Chondrocyte (in vitro differentiated cells): Measurements from ENCODE around the gene CCDC93. TPM values are rescaled to one million over a fixed set of nuclear protein-coding genes. Genes with fewer than 3 reads are reported as not detected.

Experiments
- DNase-seq: peaks from one replicate; pipeline ENCODE4 v3.0.0; 2021; ENCODE audit warnings: mixed read lengths, low spot score
- H3K27ac Mint-ChIP-seq: one replicate; pipeline ENCODE4 v1.8.0; 2021; ENCODE audit warnings: mild to moderate bottlenecking, moderate library complexity, mixed read lengths; ENCODE audit not compliant: unreplicated experiment
- H3K27me3 Mint-ChIP-seq: 2 replicates; pipeline ENCODE4 v1.8.0; 2021; ENCODE audit warnings: low read depth, mixed read lengths
- H3K36me3 Mint-ChIP-seq: 2 replicates; pipeline ENCODE4 v1.8.0; 2021; ENCODE audit warnings: low read depth, mixed read lengths
- H3K4me1 Mint-ChIP-seq: 2 replicates; pipeline ENCODE4 v1.8.0; 2021; ENCODE audit warnings: low read depth, mild to moderate bottlenecking, mixed read lengths
- H3K4me3 Mint-ChIP-seq: one replicate; pipeline ENCODE4 v1.8.0; 2021; ENCODE audit warnings: mild to moderate bottlenecking, moderate library complexity, mixed read lengths; ENCODE audit not compliant: unreplicated experiment
- H3K9me3 Mint-ChIP-seq: 2 replicates; pipeline ENCODE4 v1.8.0; 2021; ENCODE audit warnings: low read depth, mixed read lengths
- total RNA-seq: library from RNA; stranded (reverse); gene quantifications from 3 replicates; pipeline ENCODE4 v1.2.1, GENCODE V29; 2021
- TF ChIP-seq, protein P1 (sequence below): fragments of 200-600 bp; sonication (generic); IDR thresholded peaks from 2 replicates; pipeline ENCODE4 v1.5.0; 2021; ENCODE audit warnings: antibody characterized with exemption, mild to moderate bottlenecking, moderate library complexity

CCDC93 gene
- total RNA-seq, 1 donor from 2014 or later: 22.8 TPM

DNA sequence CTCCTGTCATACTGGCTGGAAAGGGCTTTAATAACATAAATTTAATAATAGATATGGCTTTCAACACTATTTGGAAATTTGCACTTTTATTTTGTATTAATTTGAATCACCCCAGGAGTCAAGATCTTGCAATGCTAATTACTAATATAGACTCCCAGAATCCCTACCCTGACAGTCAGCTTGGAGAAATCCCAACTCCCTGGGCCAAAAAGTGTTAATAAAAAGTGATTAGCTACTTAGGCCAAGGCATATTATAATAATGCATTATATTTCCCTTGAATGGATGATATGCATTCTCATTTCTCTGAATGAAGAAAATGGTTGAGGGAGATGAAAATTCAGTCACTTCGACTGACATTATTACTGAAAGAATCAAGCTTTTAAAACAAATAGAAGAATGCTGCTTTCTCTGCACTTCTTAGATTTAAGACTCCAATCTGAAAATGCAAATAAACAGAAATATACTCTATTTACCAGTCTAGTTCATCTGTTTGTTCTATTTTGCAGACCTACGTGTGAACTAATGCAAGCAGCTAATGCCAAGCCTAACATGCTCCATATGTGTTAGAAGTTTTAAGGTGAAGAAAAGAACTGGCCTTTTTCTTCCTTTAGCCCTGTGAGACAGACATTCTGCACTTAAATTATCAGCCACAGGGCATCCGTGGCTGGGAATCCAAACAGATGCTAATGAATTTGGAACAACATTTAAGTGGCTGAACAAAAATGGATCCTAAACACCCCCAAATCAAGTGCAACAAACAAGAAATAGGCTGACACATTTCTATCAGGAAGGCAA lies 40.5 kb upstream of the CCDC93 start:
- H3K9me3 Mint-ChIP-seq: no peaks in the 10 kb centered on the region
- H3K27me3 Mint-ChIP-seq: peaks cover 33% of the 10 kb centered on the region
- TF ChIP-seq, protein P1, sequence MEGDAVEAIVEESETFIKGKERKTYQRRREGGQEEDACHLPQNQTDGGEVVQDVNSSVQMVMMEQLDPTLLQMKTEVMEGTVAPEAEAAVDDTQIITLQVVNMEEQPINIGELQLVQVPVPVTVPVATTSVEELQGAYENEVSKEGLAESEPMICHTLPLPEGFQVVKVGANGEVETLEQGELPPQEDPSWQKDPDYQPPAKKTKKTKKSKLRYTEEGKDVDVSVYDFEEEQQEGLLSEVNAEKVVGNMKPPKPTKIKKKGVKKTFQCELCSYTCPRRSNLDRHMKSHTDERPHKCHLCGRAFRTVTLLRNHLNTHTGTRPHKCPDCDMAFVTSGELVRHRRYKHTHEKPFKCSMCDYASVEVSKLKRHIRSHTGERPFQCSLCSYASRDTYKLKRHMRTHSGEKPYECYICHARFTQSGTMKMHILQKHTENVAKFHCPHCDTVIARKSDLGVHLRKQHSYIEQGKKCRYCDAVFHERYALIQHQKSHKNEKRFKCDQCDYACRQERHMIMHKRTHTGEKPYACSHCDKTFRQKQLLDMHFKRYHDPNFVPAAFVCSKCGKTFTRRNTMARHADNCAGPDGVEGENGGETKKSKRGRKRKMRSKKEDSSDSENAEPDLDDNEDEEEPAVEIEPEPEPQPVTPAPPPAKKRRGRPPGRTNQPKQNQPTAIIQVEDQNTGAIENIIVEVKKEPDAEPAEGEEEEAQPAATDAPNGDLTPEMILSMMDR: no peak
- H3K27ac Mint-ChIP-seq: no peak overlapping the region
- no peak for DNase-seq
- H3K4me3 Mint-ChIP-seq: no peak overlapping the region
- no peaks in the 10 kb centered on the region for H3K36me3 Mint-ChIP-seq
- no peaks in the 10 kb centered on the region for H3K4me1 Mint-ChIP-seq

DNA sequence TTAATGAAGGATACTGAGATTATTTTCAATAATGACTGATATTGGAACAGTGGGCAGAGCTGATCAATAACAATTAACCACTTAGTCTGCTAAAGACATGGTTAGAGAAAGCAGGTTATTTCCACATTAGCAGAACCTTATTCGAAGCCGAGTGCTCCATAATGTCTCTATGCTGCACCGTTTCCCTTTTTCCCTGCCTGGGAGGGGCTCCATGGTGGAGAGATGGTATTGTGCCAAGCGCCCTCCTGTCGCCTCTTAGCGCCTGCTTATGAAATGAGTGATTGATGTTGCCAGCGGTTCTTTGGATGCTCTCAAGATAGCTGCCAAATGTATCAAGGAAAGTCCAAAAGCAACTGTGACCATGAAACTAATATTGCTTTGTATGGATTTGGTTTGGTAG lies 39.8 kb upstream of the CCDC93 start:
- no peak for DNase-seq
- TF ChIP-seq, protein P1: no peak
- H3K4me3 Mint-ChIP-seq: no peak overlapping the region
- no peak overlapping the region for H3K27ac Mint-ChIP-seq
- no peaks in the 10 kb centered on the region for H3K4me1 Mint-ChIP-seq
- no peaks in the 10 kb centered on the region for H3K36me3 Mint-ChIP-seq
- no peaks in the 10 kb centered on the region for H3K9me3 Mint-ChIP-seq
- H3K27me3 Mint-ChIP-seq: peaks cover 34% of the 10 kb centered on the region

DNA sequence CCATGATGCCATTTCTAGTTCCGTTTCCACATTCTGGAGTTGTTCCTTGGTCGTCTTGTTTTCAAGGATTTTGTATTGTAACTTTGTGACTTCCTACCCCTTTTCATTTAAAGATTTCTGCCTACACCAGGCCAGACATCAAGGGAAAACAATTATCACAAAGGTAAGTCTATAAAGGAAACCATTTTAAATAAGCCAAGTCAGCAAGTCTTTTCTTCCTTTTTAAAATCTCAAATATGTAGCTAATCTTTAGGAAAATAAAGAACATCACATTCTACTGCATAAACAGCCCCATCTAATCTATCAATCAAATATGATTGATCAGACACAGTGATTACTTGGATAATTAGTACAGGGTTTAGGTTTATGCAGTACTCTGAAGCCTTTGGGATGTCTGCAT lies 38.6 kb upstream of the CCDC93 start:
- Mint-ChIP-seq H3K27me3 (peaks cover 43% of the 10 kb centered on the region), H3K4me3 (no peak overlapping the region), H3K27ac (no peak overlapping the region), H3K9me3 (no peaks in the 10 kb centered on the region), H3K4me1 (peaks cover under 1% of the 10 kb centered on the region), H3K36me3 (no peaks in the 10 kb centered on the region)
- no peak for DNase-seq
- TF ChIP-seq, protein P1: no peak

DNA sequence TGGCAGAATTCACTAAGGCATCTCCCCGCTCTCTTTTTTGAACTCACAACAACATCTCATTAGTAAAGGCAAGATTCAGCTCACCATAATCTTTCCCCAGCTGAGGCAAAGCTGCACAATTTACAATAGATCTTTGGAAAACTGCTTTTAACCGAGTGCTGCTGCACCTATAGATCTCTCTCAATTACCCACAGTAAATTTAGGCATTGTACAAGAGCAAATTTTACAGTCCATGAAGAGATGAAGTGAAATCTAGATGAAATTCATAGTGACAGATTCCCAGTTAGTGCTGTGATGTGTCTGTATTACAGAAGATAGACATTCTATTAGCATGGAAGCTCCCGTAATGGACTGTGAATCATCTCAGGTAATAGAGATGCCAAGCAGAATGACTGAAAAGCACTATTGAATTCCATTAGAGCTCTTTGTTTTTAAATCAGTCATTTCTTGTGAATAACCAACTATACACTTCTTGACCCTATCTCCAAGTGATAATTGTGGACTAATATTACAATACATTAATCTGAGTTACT lies 38.0 kb upstream of the CCDC93 start:
- DNase-seq: no peak
- TF ChIP-seq, protein P1: no peak
- Mint-ChIP-seq H3K4me1 (peaks cover 3% of the 10 kb centered on the region), H3K9me3 (no peaks in the 10 kb centered on the region), H3K27ac (no peak overlapping the region), H3K36me3 (no peaks in the 10 kb centered on the region), H3K4me3 (no peak overlapping the region), H3K27me3 (peaks cover 46% of the 10 kb centered on the region)

GRCh38 chr2:118050974-118051373 lies 37.1 kb upstream of the CCDC93 start:
- H3K27ac Mint-ChIP-seq: no peak overlapping the region
- H3K9me3 Mint-ChIP-seq: no peaks in the 10 kb centered on the region
- peaks cover 45% of the 10 kb centered on the region for H3K27me3 Mint-ChIP-seq
- no peaks in the 10 kb centered on the region for H3K36me3 Mint-ChIP-seq
- no peak for DNase-seq
- no peak overlapping the region for H3K4me3 Mint-ChIP-seq
- TF ChIP-seq, protein P1: no peak
- H3K4me1 Mint-ChIP-seq: peaks cover 3% of the 10 kb centered on the region
